Activated CD4-positive, alpha-beta T cell treated with anti-CD3 and anti-CD28 coated beads, Interleukin-2, Interleukin-4, amounts not matched to agents 100 ng/mL and 50 ng/mL, durations not matched to agents 16 hours and 8 hours (primary cell): ENCODE results near the gene LMAN1L.

Experiments
- DNase-seq: peaks from one replicate; pipeline ENCODE4 v3.0.0-alpha.2; 2020; ENCODE audit warnings: low spot score

The LMAN1L gene

DNA sequence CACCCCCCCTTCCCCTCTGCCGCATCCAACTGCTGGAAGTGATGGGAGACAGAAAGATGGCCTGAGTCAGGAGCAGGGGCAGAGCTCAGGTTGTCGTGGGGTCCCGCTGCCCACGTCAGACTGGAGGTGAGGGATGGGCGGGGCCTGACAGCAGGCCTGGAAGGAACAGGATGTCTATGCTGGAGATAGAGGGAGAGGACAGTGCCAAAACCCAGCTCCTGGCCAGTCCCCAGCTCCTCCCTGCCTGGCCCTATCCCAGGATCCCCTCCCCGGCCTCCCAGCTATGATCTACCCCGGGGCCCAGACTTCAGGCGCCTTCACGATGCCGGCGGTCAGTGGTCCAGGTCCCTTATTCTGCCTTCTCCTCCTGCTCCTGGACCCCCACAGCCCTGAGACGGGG lies at the start of gene LMAN1L:
LMAN1L (plus strand) TSS at position 303 of the 400 bp plus-strand sequence; CDS start at position 323, 20 bp downstream.
- no peak for DNase-seq

DNA sequence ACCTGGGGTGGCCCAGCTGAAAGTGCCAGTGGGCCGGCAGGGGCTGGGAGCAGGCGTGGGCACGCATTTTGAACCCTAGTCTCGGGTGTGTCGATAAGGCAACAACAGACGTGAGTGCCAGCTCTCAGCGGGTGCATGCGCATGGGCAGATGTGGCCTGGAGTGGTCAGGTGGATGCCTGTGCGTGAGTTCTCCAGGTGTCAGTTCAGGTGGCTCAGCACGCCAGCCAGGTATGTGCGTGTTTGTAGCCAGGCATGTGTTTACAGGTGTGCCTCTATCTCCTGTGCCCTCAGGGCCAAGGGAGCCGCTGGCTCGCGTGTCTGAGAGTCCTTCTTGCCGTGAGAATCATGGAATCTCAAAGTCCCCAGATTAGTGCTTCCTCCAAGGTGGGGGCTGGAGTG lies 49.2 kb upstream of the LMAN1L start:
- DNase-seq, result no peak

DNA sequence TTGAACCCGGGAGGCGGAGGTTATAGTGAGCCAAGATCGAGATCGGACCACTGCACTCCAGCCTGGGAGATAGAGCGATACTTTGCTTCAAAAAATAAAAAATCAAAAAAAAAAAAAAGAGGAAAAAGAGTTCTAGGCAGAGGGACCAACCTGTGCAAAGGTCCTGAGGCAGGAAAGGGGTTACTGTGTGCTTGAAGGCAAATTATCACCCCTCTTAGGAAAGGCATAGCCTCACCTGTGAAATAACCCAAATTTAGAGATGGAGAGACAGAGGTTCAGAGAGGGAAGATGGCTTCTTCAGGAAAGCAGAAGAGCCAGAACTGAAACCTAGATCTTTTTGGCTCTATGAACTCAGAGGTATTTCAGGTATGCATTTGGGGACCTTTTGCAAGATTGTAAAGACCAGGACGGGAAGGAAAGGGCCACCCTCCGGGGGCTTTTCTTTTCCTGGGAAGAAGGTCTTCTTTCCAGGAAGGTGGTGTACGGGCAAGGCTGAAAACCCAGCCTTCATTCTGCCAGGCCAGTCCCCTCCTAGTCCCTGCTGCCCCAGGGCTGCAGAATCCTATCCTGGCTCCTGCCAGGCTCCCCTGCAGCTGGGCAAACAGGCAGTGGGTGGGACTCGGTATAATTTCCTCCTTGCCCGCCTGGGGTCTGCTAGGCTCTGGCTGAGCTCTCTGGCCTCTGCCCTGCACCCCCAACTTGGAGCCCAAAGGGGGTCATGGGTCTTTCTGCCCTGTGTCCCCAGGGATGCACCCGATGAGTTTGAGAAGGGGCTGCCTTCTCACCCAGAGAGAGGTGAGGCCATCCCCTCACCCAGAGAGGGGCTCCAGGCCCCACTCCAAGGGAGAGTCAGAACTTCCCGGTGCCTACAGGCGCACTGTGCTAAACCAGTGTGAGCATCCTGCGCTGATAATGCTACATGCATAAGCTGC lies 45.2 kb upstream of the LMAN1L start:
- no peak for DNase-seq

DNA sequence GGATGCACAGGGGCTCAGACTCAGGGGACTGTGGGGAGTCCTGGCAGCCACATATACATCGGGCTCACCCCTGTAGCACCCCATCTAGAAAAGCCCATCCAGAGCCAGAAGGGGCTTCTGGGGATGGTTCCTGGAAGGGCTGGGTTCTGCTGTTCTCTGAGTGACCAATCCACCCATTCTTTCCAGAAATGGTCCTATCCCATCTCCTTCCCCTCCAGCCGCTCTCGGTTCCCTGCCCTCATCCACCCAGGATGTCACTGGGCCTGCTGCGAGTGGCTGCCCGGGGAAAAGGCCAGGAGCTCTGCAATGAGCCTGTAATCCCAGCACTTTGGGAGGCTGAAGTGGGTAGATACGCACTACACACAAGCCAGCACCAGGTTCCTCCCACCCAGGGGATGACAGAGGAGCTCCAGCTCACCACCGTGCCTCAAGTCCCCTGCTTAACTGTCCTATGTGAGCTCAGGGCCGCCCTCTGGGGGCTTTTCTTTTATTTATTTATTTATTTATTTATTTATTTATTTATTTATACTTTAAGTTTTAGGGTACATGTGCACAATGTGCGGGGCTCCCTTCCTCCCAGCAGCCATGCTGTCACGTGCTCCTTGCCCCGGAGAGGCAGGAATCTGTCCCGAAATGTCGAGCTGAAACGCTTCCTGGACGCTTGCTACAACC lies 44.4 kb upstream of the LMAN1L start:
- no peak for DNase-seq

DNA sequence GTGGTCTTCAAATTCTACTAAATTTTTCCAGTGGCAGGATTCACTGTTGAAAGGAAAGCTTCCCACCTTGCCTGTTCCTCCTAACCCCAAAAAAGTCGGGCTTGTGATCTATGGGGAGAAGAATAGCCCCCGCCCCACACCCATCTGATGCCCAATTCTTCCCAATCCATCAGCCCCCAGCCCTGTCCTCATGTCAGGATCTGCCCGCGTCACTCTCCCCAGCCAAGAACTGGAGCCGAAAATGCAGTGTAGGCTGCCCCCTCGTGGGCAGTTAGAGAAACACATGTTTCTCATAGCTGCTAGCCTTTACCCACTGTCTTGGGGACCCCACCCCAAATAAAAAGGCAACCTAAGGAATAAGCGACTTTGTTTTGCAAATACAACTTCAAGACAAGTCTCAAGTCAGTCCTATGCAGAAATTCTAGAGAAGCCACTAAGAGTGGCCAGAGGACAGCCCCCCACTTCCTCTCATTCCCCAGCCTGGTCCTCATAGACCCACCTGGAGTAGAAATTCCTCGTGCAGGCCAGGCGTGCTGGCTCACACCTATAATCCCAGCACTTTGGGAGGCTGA lies 43.8 kb upstream of the LMAN1L start:
- DNase-seq, result peak; percentile 66

DNA sequence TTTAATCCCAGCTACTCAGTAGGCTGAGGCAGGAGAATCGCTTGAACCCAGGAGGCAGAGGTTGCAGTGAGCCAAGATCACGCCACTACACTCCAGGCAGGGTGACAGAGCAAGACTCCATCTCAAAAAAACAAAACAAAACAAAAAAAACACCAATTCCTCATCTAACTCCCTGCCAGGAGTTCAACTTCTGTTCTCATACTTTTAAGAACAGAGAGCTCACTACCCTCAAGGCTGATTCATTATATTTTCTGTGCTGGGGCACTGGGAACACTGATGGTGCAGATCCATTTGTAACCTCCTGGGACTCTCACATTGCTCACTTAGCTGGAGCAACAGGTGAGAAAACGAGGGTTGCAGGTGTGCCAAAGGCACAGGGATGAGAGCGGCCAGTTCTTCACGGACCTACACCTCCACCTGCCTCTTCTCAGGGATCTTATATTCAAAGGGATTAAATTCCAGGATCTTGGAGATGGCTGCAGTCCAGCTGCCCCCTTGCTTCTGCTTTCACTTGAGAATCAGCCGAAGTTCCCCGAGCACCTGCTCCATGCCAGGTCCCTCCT lies 43.1 kb upstream of the LMAN1L start:
- DNase-seq, result no peak

DNA sequence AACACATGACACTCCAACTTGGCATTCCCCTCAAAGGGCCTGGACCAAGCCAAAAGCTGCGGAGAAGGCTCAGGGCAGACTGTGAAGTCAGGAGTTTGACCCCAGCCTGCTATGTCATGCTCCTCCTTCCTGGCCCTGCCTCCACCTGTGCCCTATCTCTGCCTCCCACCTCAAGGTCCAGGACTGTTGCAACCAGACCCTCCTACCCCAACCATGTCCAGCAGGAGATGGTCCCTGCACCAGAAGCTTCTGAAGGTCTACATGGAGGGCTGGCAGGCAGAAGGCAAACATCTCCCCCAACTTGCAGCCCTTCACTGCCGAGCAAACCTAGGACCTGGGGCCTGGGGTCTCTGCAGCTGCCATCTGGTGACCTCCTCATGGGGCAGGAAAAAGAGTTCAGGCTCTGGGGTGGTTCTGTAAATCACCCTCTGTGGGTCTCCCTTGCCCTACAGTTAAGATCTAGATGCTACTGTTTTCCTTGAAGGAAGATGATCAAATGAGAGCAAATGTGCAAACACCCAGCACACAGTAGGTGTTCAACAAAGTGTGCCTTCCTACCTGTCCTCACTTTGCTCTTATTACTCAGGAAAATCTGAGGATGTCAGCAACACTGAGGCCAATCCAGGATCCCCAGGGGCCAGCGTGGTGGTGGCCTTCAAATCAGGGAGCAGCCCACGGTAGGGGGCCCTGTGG lies 42.3 kb upstream of the LMAN1L start:
- no peak for DNase-seq

DNA sequence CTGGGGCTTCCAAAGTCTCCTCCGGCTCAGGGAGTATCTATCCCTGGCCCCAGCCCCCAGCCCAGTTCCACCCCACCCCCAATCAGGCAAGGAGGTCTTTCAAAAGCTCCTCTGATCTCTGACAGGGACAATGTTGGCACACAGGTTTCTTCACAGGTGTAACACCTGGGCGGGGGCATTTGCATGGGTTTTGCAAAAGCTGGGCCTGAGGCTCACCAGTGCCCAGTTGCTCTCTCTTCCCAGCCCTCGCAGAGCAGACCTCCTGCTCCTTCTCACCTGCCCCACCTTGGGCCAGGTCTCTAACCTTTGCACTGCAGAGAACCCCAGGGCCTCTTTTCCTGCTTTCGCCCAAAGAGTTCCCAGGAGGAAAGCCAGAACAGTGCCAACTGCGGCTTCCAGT lies 39.3 kb upstream of the LMAN1L start:
- DNase-seq, result no peak

DNA sequence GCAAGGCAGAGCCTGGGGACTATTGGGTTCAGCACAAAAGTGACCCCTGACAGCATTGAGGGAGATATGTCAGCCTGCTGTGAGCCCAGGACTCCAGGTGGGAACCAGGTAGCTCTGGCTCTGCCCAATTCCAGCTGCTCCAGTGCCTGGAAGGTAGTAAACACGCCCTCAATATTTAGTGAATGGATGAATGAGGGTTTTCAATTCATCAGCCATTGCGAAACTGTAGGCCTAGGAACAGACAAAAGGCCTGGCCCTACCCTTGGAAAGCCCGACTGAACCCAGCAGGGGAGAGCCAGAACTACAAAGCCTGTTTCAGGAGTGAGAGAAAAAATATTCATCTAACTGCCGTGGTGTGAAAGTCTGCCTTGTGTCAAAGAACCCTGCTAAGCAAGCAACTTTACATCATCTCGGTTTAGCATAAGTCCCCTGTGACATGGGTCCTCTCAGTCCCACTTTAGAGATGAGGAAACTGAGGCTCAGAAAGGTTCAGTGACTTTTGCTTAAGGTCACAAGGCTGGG lies 38.8 kb upstream of the LMAN1L start:
- DNase-seq, result no peak

DNA sequence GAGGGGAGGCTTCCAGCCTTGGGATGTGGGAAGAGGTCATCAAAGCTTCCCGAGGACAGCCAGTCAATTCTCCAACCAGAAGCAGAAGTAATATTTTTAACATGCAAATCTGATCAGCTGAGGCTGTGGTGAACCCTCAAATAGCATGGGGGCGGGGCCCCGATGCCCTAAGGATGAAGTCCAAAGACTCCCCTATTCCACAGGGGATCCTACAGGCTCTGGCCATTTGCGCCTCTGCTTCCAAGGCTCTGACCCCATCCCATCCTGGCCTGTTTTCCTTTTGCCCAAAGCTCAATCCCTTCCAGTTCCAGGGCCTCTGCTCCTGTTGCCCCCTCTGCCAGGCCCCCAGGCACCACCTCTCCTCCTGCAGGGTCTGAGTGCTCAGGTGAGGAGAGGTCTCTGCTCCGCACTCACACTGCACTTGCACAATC lies 37.5 kb upstream of the LMAN1L start:
- no peak for DNase-seq

DNA sequence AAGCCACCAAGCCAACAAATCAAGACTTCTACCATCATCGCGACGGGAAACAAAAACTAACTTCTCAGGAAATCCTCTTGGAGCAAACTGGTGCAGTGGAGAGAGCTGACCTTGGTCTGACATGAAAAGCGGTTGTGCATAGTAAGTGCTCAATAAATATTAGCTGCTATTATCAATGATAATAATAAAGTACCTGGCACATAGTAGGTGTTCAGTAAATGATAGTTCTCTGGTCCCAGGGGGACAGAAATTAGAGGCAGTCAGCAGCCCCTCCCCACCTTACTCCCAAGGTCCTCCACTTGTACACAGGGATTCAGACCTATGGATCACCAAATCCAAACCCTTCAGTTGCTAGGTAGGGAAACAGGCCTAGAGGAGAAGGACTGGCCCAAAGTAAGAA lies 36.7 kb upstream of the LMAN1L start:
- DNase-seq, result no peak

DNA sequence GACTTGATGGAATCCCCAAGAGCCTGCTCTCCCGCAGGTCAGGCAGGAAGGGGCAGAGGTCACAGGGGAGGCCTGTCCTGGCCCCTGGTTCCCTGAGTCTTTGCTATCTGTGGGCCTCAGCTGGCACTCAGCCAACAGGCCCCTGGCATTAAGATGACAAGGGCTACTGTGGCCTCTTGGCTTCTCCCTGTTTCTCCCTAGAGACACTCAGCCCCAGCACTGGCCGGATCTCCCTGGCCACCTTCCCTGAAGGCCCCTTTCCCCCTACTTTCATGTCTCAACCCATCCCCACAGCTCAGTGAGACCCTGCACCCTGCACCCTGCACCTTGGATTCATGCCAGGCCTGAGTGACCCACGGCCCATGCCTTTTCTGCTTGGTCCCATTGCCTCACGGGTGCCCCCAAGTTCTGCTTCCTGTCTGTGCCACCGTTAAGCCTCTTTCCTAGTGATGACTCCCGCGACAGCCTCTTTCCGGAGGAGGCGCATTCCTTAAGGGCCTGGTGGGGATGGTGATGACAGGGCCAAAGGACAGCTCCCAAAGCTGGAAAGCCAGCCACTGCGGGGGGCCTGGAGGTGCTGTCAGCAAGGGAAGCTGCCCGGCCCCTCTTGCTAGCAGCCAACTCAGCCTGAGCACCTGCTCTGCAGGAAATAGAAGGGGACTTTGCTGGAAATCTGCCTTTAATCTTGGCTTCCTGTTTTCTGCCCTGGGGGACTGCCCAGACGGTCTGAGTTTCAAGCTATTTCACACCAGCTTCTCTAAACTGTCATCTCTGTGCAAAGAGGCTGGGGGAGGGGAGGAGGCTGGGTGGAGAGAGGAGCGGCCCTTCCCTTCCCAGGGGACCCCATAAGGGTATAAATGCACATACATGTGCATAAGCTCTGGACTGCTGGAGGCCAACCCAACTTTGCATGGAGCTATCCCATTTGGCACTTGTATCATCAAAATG lies 35.5 kb upstream of the LMAN1L start:
- DNase-seq, result peak; percentile 85

DNA sequence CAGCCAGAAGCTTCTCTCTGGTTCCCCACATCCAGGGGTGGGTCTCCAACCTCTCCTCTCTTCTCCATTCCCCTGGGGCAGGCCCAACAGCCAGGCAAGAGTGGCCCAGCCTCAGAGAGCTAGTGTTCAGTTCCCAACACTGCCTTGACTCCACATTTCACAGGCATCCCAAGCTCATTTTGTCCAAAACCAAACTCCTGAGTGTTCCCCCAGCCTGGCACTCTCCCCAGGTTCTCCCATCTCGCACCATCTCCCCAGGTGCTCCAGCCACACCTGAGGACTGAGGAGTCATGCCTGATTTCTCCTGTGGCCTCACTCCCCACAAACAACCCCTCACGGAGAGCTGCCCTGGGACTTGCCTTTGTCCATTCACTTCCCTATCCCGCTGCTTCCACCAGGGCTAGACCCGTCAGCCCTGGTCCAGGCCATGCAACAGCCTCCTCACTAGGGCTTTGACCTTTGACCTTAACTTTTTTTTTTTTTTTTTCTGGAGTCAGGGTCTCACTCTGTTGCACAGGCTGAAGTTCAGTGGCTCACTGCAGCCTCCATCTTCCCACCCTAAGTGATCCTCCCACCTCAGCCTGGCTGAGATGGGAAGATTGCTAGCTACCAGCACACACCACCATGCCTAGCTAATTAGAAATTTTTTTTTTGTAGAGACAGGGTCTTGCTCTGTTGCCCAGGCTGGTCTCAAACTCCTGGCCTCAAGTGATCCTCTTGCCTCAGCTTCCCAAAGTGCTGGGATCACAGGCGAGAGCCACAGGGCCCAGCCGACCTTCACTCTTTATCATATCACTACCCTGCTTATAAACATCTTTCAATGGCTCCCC lies 34.7 kb upstream of the LMAN1L start:
- no peak for DNase-seq

DNA sequence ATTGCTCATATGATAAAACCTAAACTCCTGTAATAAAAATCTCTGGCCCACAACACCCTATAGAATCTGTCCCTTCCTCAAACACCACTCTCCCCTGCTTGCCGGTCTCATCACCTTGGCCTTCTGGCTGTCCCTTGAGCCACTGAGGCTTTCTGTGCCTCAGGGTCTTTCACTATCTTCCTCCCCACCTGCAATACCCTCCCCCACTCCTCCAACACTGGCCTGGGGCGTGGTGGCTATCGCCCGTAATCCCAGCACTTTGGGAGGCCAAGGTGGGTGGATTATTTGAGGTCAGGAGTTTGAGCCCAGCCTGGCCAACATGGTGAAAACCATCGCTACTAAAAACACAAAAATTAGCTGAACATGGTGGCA lies 34.0 kb upstream of the LMAN1L start:
- no peak for DNase-seq

DNA sequence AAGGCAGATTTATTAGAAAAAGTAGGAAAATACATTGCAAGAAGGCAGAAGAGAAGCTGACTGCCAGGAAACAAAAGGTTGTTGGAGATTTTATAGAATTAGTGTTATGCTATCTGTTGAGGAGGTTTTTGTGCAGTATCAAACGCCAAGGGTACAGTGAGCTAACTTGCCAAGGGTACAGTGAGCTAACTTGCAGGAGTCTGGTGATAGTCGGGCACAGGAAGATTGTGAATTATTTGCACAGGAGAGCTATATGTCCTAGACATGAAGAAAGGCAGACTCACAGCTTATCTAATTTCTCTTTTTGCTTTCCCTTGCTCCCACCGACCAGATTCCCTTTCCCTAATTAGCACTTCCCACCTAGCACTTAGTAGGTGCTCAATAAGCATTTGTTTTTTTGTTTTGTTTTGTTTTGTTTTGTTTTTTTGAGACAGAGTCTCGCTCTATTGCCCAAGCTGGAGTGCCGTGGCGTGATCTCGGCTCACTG lies 33.4 kb upstream of the LMAN1L start:
- DNase-seq, result no peak

DNA sequence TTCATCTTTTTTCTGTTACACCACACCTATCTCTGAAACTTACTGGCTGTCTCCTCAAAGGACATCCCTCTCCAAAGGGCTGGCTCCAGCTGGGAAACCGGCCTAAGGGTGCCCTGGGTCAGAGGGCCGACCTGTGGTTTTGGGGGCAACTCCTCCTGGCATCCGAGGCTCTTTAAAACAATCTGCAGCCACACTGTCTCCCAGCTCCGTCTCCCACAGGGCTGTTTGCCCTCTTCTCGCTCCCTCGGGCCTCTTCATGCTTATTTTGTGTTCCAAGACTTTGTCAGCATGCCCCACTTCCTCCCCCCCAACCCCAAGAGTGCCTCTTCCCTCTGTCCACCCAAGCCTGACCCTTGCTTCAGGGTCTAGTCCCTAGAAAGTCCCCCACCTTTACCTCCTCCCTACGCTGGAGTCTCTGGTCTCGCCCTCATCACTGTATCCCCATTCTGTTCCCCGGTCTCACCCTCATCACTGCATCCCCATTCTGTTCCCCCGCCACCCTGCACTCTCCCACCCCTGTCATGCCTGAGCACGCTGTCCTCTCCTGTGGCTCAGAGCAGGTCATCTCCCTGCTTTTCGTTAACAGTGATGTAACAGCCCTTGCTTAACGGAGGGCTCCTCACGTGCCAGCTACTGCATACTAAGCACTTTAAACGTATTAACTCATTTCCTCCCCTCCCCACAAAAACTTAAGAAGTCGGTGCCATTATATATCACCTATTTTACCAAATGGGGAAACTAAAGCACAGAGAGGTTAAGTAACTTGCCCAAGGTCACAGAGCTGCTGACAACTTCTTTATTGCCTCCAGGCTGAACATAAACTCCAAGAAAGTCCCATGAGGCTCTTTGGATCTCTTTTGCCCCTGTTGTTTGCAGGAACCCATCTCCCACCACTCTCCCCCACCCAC lies 31.9 kb upstream of the LMAN1L start:
- DNase-seq, result peak; percentile 79

DNA sequence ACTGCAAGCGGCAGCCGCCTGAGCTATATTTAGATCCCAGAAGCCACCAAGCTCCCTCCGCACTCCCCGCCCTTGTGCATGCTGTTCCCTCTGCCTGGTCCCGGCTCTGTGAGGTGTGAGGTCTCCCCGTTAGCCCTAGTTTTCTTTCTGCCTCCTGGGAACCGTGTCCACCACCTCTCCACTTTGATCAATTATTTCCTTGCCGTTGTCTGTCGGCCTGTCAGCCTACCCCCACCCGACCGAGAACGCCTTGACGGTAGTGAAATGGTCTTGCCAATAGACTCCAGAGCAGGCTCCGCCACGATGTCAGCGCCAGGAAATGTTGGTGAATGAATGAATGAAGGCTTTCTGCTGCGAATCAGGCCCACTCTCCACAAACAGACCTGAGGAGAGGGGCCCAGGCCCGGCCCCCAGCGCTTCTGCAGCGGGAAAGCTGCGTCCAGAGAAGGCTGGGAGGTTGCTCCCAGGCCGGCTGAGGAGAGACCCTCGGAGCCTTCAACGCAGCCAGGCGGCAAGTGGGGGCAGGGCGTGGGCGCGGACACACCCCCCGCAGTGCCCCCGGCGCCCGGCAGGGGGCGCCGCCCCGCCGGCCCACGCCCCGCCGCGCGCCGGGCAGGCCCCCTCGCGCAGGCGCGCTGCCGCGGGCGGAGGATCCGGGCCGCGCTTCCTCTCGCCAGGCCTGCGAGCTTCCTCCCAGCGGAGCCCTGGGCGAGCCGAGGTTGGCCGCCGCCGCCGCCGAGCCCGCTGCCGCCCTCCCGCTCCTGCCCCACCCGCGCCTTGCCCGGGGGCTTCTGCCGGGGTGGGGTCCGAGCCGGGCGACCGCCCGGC lies 31.0 kb upstream of the LMAN1L start, which contains the start of gene CSK:
CSK (plus strand) TSS at position 650 of the 828 bp plus-strand sequence. CDS start 16,218 bp downstream, outside the sequence.
- DNase-seq, result peak; percentile 81
